Measurements from ENCODE around the gene PPP2R2C. TPM values are rescaled to one million over a fixed set of nuclear protein-coding genes. Genes with fewer than 3 reads are reported as not detected.

PPP2R2C gene
- total RNA-seq, 4 donors from 2014 or later, result 0.47 to 4.6 (median 1.0) TPM

DNA sequence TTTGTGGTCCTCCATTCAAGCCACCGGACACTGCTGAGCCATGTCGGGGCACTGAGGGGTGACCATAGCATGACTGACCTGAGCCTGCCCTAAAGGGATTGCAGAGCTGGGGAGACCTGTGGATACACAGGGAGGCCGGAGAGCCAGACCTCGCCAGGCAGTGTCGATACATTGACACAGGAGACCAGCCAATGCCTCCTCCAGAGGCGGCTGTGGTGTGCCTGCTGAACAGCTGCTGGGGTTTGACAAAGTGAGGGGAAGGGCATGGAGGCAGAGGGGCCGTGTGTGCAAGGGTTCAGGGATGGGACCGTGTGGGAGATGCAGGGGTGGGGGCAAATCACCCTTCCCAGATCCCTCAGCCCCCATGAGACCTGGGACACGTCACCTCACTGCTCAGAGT, 48.0 kb downstream of the PPP2R2C start:
- ATAC-seq, result no peak
- Histone ChIP-seq H3K4me1 (no peaks in the 10 kb centered on the region), H3K36me3 (no peaks in the 10 kb centered on the region), H3K27me3 (peaks cover 40% of the 10 kb centered on the region), H3K9me3 (no peaks in the 10 kb centered on the region), H3K27ac (no peak overlapping the region), H3K4me3 (no peak overlapping the region)
- TF ChIP-seq POLR2A (IDR thresholded peaks at IDR 0.05) (no peak), EP300 (IDR thresholded peaks at IDR 0.05) (no peak), POLR2AphosphoS5 (IDR thresholded peaks at IDR 0.05) (no peak)
- TF ChIP-seq, protein P1, sequence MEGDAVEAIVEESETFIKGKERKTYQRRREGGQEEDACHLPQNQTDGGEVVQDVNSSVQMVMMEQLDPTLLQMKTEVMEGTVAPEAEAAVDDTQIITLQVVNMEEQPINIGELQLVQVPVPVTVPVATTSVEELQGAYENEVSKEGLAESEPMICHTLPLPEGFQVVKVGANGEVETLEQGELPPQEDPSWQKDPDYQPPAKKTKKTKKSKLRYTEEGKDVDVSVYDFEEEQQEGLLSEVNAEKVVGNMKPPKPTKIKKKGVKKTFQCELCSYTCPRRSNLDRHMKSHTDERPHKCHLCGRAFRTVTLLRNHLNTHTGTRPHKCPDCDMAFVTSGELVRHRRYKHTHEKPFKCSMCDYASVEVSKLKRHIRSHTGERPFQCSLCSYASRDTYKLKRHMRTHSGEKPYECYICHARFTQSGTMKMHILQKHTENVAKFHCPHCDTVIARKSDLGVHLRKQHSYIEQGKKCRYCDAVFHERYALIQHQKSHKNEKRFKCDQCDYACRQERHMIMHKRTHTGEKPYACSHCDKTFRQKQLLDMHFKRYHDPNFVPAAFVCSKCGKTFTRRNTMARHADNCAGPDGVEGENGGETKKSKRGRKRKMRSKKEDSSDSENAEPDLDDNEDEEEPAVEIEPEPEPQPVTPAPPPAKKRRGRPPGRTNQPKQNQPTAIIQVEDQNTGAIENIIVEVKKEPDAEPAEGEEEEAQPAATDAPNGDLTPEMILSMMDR (IDR thresholded peaks at IDR 0.05), result no peak
- WGBS, 2 donors (ENCODE audit: low coverage in 1 of 2), result 33 to 93% methylated on average over 1 to 3 of the region's 9 CpGs

DNA sequence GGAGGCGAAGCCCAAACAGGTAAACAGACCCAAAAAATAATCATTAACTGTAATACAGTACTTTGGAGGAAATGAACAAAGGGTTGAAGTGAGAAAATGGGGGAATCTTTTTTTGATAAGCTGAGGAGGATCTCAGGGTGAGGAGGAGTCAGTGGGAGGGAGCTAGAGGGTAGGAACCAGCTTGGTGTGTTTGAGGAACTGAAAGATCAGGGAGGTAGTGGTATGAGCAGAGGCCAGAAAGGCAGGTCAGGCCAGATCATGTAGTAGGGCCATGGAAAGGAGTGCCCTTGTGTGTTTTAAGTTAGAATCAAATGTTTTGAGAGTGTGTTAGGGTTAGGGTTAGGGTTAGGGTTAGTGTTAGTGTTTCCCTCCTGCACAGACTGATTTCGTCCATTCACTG, 48.8 kb downstream of the PPP2R2C start:
- ATAC-seq, result no peak
- no peaks in the 10 kb centered on the region for H3K36me3 ChIP-seq
- 40 to 60% methylated on average over 1 to 2 of the region's 2 CpGs for WGBS, 2 donors (ENCODE audit: low coverage in 1 of 2)
- no peak overlapping the region for H3K27ac ChIP-seq
- TF ChIP-seq POLR2A (IDR thresholded peaks at IDR 0.05) (no peak), POLR2AphosphoS5 (IDR thresholded peaks at IDR 0.05) (no peak), EP300 (IDR thresholded peaks at IDR 0.05) (no peak)
- TF ChIP-seq, protein P1 (IDR thresholded peaks at IDR 0.05), result no peak
- peaks cover 40% of the 10 kb centered on the region for H3K27me3 ChIP-seq
- no peak overlapping the region for H3K4me3 ChIP-seq
- no peaks in the 10 kb centered on the region for H3K4me1 ChIP-seq
- H3K9me3 ChIP-seq, result no peaks in the 10 kb centered on the region

DNA sequence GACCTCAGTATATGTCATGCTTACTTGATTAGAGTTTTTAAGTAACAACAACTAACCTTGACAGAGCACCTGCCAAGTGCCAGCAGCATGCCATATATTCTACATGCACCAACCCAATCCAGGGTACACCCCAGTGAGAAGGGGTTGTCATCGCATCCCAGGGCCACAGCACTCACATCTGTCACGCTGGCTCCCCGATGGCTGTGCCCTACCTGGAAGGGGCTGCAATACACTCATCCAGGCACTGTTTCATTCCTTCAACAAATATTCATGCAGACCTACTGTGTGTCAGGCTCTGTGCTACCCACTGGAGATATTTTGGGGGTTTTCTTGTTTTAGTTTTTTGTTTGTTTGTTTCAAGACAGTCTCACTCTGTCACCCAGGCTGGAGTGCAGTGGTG, 49.5 kb downstream of the PPP2R2C start:
- Histone ChIP-seq H3K9me3 (no peaks in the 10 kb centered on the region), H3K4me1 (no peaks in the 10 kb centered on the region), H3K36me3 (no peaks in the 10 kb centered on the region), H3K27ac (no peak overlapping the region), H3K4me3 (no peak overlapping the region), H3K27me3 (peaks cover 39% of the 10 kb centered on the region)
- no peak for ATAC-seq
- WGBS, 2 donors (ENCODE audit: low coverage in 1 of 2), result 75 to 100% methylated on average over 2 of the region's 3 CpGs
- TF ChIP-seq POLR2AphosphoS5 (IDR thresholded peaks at IDR 0.05) (no peak), EP300 (IDR thresholded peaks at IDR 0.05) (no peak), POLR2A (IDR thresholded peaks at IDR 0.05) (no peak)
- TF ChIP-seq, protein P1 (IDR thresholded peaks at IDR 0.05), result no peak

DNA sequence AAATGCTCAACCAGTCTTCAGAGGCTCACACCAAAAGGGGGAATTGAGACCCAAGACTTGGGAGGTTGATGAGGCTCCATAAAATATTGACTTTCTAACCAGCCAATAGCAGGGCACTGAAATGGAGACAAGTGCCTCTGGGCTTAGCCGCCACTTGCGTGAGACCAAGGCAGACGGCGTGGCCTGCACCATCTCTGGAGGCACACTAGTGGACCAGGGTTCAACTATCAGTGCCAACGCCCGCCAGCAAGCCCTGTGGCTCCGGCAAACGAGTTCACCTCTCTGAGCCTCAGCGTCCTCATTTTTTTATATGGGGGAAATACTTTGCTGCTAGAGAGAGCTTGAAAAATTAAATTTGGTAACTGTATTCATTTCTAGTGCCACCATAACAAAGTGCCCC, 50.3 kb downstream of the PPP2R2C start:
- no peak overlapping the region for H3K27ac ChIP-seq
- peaks cover 39% of the 10 kb centered on the region for H3K27me3 ChIP-seq
- no peaks in the 10 kb centered on the region for H3K36me3 ChIP-seq
- 50 to 87% methylated on average over 1 to 9 of the region's 9 CpGs for WGBS, 2 donors (ENCODE audit: low coverage in 1 of 2)
- TF ChIP-seq POLR2A (IDR thresholded peaks at IDR 0.05) (no peak), EP300 (IDR thresholded peaks at IDR 0.05) (no peak), POLR2AphosphoS5 (IDR thresholded peaks at IDR 0.05) (no peak)
- TF ChIP-seq, protein P1 (IDR thresholded peaks at IDR 0.05), result no peak
- H3K4me1 ChIP-seq, result no peaks in the 10 kb centered on the region
- H3K9me3 ChIP-seq, result no peaks in the 10 kb centered on the region
- no peak for ATAC-seq
- H3K4me3 ChIP-seq, result no peak overlapping the region

DNA sequence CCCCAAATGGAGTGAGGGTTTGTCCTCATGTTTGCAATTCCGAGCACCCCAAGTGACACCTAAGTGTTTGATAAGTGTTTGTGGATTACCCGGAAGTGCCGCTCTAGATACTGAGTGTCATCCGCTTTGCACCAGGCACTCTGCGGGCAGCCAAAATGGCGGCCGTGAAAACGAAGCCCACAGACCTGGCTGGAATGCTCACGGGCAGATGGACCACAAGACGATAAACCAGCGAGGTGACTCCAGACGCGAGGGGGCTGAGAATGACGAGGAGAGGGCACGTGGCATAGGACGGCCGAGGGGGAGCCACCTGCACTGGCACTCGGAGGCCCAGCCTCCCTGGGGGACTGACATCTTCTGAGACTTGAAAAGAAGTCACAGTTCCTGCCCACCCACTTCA, 51.0 kb downstream of the PPP2R2C start:
- 86 to 94% methylated on average over 7 to 10 of the region's 18 CpGs for WGBS, 2 donors (ENCODE audit: low coverage in 1 of 2)
- no peaks in the 10 kb centered on the region for H3K36me3 ChIP-seq
- H3K27me3 ChIP-seq, result peaks cover 41% of the 10 kb centered on the region
- no peaks in the 10 kb centered on the region for H3K4me1 ChIP-seq
- no peaks in the 10 kb centered on the region for H3K9me3 ChIP-seq
- no peak for ATAC-seq
- no peak overlapping the region for H3K4me3 ChIP-seq
- no peak overlapping the region for H3K27ac ChIP-seq
- no peak for TF ChIP-seq EP300 (IDR thresholded peaks at IDR 0.05)
- no peak for TF ChIP-seq POLR2AphosphoS5 (IDR thresholded peaks at IDR 0.05)
- TF ChIP-seq, protein P1 (IDR thresholded peaks at IDR 0.05), result no peak
- TF ChIP-seq POLR2A (IDR thresholded peaks at IDR 0.05), result no peak
